GM12878 (cell line): ENCODE results near the gene GARRE1. TPM values are rescaled to one million over a fixed set of nuclear protein-coding genes. Genes with fewer than 3 reads are reported as not detected.

ENCODE experiments used
- HDGF ChIP-seq: fragments of 450-650 bp; IDR thresholded peaks from 2 replicates; pipeline ENCODE4 v1.6.1; 2016; ENCODE audit warnings: antibody characterized with exemption
- RUNX3 ChIP-seq: IDR thresholded peaks from 2 replicates; pipeline ENCODE4 v1.6.1; 2012; ENCODE audit warnings: low read length, inconsistent platforms
- SMARCA5 ChIP-seq: fragments of 450-650 bp; IDR thresholded peaks from 2 replicates; pipeline ENCODE4 v1.6.1; 2017; ENCODE audit warnings: mild to moderate bottlenecking
- SPI1 ChIP-seq: IDR thresholded peaks from 2 replicates; pipeline ENCODE4 v1.6.1; 2011; ENCODE audit warnings: low read depth, mild to moderate bottlenecking, low read length, moderate library complexity, borderline replicate concordance; ENCODE audit not compliant: insufficient read depth
- YY1 ChIP-seq: IDR thresholded peaks from 2 replicates; pipeline ENCODE4 v1.6.1; 2011; ENCODE audit warnings: low read depth, mild to moderate bottlenecking, low read length
- polyA plus RNA-seq, 11 experiments: library from polyadenylated mRNA; depleted of rRNA in 4 of 11; unstranded in 6 of 11; stranded (reverse) in 5 of 11; fragments of >200 nt; fragmentation: Nextera tagmentation in 4 of 11; fragmentation: Illumina TruSeq in 1 of 11; extraction: Ambion mirVana in 4 of 11; extraction: Trizol in 1 of 11; gene quantifications; 1 replicate in 1 of 11; 2 replicates in 10 of 11; pipeline versions ENCODE4 v1.2.1 to v1.2.3, GENCODE V29; 2011 to 2016; ENCODE audit warnings: inconsistent platforms in 2 of 11, missing spikeins in 2 of 11, low read depth in 1 of 11
- total RNA-seq, 4 experiments: library from RNA; depleted of rRNA in 3 of 4; stranded (reverse); fragments of >200 nt in 3 of 4; fragmentation: Illumina TruSeq in 1 of 4; extraction: Trizol in 1 of 4; gene quantifications; 2 replicates each; pipeline versions ENCODE4 v1.2.1 to v1.2.3, GENCODE V29; 2013 to 2021
- TF ChIP-seq, protein P1 (sequence below): fragments of 450-650 bp; IDR thresholded peaks from 2 replicates; pipeline ENCODE4 v1.6.1; 2016; ENCODE audit warnings: mild to moderate bottlenecking
- TF ChIP-seq, protein P2 (sequence below): fragments of 450-650 bp; formaldehyde crosslinking; IDR thresholded peaks from 2 replicates; pipeline ENCODE4 v1.4.0; 2020; ENCODE audit warnings: mild to moderate bottlenecking, moderate library complexity
- TF ChIP-seq, protein P3 (sequence below): fragments of 450-650 bp; IDR thresholded peaks from 2 replicates; pipeline ENCODE4 v1.6.1; 2017; ENCODE audit warnings: mild to moderate bottlenecking, low read depth, inconsistent platforms; ENCODE audit not compliant: poor library complexity, severe bottlenecking

The GARRE1 gene
- total and polyA plus RNA-seq, 10 of the 15 experiments (the other 5 are each of a cell fraction or from before 2014, with no cell fraction given) = 1.1 to 9.4 (median 5.1) TPM

DNA sequence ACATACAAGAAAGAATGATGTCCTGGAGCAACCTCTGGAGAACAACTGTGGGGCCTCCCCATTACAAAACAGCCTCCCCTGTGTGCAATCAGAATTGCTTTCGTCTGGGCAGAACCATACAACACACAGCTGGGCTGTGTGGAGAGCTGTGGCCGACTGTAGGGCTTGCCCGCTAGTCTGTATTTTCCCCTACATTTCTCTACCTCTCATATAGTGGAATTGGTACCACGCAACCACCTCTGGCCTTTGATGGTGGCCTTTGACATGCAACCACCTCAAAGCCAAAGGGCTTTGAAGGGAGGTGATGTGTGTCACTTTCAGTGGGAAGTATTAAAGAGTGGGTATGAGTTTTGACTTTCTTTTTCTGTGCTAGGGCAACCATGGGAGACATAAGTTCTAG is 34.0 kb downstream of the GARRE1 start (continued):
- TF ChIP-seq, protein P1, sequence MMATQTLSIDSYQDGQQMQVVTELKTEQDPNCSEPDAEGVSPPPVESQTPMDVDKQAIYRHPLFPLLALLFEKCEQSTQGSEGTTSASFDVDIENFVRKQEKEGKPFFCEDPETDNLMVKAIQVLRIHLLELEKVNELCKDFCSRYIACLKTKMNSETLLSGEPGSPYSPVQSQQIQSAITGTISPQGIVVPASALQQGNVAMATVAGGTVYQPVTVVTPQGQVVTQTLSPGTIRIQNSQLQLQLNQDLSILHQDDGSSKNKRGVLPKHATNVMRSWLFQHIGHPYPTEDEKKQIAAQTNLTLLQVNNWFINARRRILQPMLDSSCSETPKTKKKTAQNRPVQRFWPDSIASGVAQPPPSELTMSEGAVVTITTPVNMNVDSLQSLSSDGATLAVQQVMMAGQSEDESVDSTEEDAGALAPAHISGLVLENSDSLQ = peak; percentile 14; the same call in 1 of the 2 replicates
- TF ChIP-seq, protein P2, sequence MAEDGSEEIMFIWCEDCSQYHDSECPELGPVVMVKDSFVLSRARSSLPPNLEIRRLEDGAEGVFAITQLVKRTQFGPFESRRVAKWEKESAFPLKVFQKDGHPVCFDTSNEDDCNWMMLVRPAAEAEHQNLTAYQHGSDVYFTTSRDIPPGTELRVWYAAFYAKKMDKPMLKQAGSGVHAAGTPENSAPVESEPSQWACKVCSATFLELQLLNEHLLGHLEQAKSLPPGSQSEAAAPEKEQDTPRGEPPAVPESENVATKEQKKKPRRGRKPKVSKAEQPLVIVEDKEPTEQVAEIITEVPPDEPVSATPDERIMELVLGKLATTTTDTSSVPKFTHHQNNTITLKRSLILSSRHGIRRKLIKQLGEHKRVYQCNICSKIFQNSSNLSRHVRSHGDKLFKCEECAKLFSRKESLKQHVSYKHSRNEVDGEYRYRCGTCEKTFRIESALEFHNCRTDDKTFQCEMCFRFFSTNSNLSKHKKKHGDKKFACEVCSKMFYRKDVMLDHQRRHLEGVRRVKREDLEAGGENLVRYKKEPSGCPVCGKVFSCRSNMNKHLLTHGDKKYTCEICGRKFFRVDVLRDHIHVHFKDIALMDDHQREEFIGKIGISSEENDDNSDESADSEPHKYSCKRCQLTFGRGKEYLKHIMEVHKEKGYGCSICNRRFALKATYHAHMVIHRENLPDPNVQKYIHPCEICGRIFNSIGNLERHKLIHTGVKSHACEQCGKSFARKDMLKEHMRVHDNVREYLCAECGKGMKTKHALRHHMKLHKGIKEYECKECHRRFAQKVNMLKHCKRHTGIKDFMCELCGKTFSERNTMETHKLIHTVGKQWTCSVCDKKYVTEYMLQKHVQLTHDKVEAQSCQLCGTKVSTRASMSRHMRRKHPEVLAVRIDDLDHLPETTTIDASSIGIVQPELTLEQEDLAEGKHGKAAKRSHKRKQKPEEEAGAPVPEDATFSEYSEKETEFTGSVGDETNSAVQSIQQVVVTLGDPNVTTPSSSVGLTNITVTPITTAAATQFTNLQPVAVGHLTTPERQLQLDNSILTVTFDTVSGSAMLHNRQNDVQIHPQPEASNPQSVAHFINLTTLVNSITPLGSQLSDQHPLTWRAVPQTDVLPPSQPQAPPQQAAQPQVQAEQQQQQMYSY (CRISPR knock-in tag) = no peak
- TF ChIP-seq YY1 (no peak), SMARCA5 (no peak), RUNX3 (peak; percentile 18; the same call in 1 of the 2 replicates), SPI1 (no peak), HDGF (no peak)
- TF ChIP-seq, protein P3, sequence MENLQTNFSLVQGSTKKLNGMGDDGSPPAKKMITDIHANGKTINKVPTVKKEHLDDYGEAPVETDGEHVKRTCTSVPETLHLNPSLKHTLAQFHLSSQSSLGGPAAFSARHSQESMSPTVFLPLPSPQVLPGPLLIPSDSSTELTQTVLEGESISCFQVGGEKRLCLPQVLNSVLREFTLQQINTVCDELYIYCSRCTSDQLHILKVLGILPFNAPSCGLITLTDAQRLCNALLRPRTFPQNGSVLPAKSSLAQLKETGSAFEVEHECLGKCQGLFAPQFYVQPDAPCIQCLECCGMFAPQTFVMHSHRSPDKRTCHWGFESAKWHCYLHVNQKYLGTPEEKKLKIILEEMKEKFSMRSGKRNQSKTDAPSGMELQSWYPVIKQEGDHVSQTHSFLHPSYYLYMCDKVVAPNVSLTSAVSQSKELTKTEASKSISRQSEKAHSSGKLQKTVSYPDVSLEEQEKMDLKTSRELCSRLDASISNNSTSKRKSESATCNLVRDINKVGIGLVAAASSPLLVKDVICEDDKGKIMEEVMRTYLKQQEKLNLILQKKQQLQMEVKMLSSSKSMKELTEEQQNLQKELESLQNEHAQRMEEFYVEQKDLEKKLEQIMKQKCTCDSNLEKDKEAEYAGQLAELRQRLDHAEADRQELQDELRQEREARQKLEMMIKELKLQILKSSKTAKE = no peak
